HG03354 (cell line): Measurements from ENCODE around the gene ODF2.
A peak's percentile ranks its signal among the peaks of the same experiment; 100 is the strongest.
"Not testable (repeated sequence)": the region's sequence is repeated elsewhere in the genome, so short reads cannot be mapped to it uniquely, and the experiment has no call there.

Source experiments
- ATAC-seq: cut with Tn5 transposase; IDR thresholded peaks from one replicate; pipeline ENCODE4 v1.9.1; 2021; ENCODE audit warnings: mild to moderate bottlenecking; ENCODE audit not compliant: unreplicated experiment, poor library complexity, severe bottlenecking

The ODF2 gene

DNA sequence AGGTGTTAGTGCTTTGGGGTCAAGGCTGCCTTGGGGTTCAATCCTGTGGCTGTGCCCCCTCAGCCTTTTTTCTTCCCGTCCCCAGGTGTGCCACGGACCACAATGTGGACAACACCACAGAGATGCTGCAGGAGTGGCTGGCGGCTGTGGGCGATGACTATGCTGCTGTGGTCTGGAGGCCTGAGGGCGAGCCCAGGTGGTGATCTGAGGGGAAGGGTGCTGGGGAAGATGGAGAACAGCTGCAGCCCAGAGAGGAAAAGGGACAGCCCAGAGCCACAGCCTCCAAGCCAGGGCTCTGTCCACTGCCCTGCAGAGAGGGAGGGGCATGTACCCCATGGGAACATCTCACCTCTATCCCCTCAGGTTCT is 33.0 kb upstream of the ODF2 start:
- ATAC-seq, result no peak

DNA sequence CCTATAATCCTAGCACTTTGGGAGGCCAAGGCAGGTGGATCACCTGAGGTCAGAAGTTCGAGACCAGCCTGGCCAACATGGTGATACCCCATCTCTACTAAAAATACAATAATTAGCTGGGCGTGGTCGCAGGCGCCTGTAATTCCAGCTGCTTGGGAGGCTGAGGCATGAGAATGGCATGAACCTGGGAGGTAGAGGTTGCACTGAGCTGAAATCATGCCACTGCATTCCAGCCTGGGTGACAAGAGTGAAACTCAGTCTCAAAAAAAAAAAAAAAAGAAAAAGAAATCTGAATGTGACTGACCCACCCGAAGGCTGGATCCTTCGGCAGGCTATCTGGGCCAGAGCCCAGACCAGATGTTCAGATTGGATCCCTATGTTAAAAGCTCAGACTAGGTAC is 32.5 kb upstream of the ODF2 start:
- not testable (repeated sequence) for ATAC-seq

DNA sequence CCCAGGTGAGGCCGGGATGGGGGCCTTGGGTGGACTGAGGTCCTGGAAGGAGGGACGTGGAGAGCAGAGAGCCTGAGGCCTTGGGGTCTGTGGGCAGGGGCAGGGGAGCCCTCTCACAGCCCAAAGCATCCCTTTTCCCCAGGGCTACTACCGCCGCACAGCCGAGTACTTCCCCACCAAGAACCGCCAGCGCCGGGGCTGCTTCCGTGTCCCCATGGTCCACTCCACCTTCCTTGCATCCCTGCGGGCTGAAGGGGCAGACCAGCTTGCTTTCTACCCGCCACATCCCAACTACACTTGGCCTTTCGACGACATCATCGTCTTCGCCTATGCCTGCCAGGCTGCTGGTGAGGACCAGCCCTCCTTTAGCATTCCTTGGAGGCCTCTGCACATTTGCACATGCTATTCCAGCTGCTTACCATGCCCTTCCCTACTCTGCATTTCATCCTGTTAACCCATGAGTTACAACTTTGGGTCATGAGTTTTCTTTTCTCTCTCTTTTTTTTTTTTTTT is 31.5 kb upstream of the ODF2 start:
- ATAC-seq, result no peak

GRCh38 chr9:128428644-128429512 is 26.9 kb upstream of the ODF2 start:
- no peak for ATAC-seq

- no peak for ATAC-seq
Observed at GRCh38 chr9:128429513-128430086, 26.2 kb upstream of the ODF2 start.

DNA sequence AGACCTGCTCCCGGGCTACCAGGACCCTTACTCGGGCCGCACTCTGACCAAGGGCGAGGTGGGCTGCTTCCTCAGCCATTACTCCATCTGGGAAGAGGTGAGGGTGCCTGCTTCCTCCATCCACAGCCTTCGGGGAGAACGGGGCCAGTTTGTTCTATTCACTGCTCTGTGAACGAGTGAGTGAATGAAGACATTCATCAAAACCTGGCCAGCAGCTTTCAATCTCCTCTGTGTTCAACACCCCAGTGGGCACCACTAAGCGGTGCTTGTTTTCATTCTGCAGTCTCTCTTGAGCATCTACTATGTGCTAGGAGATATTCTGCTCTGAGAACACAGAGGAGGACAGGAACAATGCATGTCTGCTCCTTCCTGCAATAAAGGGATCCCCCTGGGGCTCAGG is 24.6 kb upstream of the ODF2 start:
- no peak for ATAC-seq

GRCh38 chr9:128434340-128434739 is 21.5 kb upstream of the ODF2 start:
- no peak for ATAC-seq

GRCh38 chr9:128435611-128436010 is 20.2 kb upstream of the ODF2 start:
- ATAC-seq, result no peak

- peak; percentile 65 for ATAC-seq
Observed at GRCh38 chr9:128438343-128439109, 17.3 kb upstream of the ODF2 start.

DNA sequence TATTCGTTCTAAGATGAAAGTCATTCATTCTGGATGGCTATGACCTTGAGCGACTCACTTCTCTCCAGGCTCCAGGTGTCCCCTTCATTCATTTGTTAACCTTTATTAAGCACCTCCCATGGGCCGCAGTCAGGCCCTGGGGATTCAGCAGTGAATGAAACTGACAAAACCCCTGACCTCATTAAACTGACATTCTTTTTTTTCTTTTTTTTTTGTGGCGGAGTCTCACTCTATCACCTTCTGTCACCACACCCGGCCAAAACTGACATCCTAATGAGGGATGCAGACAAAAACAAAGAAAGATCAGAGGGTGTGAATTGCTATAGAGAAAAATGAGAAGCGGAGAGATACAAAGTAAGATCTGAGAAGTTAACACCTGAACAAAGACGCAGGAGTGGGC is 16.5 kb upstream of the ODF2 start:
- ATAC-seq, result no peak

GRCh38 chr9:128442150-128442549 is 13.7 kb upstream of the ODF2 start:
- no peak for ATAC-seq

- not testable (repeated sequence) for ATAC-seq
Observed at GRCh38 chr9:128446505-128446904, 9.3 kb upstream of the ODF2 start.

GRCh38 chr9:128448746-128449145 is 7.1 kb upstream of the ODF2 start:
- no peak for ATAC-seq

- ATAC-seq, result no peak
Observed at GRCh38 chr9:128454991-128455390, 815 bp upstream of the ODF2 start.

DNA sequence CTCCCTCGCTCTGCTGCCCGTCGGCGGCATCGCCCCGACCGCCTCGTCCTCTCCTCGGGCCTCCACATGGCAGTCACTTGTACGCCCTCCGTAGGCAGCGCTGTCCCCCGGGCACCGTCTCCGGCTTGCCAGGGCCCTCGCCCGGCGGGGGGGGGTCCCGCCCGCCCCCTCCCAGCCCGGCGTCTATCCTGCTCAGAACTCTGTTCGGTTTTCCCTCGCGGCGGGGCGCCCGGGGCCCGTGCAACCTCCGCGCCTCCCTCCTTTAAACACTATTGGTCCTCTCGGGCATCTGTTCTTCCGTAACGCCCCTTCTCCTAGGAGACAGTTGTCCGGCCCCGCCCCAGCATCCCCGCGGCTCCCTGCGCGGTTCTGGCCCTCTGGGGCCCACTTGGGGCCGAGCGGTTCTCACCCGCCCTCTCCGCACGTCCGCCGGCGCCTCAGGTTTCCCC is 831 bp downstream of the ODF2 start:
- ATAC-seq, result peak; percentile 58

GRCh38 chr9:128457207-128457606 is 1.4 kb downstream of the ODF2 start:
- no peak for ATAC-seq

- ATAC-seq, result no peak
Observed at GRCh38 chr9:128459011-128459410, 3.2 kb downstream of the ODF2 start.

- no peak for ATAC-seq
Observed at GRCh38 chr9:128469070-128469469, 13.3 kb downstream of the ODF2 start.

DNA sequence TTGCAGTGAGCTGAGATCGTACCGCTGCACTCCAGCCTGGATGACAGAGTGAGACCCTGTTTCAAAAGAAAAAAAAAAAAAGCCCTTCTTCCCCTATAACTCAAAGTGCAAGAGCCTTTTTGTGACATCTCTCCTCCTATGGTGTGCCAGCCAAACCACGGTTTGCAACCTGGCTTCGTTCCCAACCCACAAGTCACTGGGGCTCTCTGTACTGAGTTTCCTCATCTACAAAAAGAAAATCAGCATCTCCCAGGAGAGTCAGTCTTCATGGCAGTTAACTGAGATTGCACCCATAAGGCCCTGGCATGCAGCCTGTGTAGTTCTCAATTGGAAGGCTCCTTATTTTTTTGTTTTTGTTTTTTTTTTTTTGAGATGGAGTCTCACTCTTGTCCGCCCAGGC is 14.8 kb downstream of the ODF2 start:
- no peak for ATAC-seq

- ATAC-seq, result no peak
Observed at GRCh38 chr9:128473104-128473503, 17.3 kb downstream of the ODF2 start.
